GM12878 (cell line): ENCODE data around the gene GPR17. TPM values are rescaled to one million over a fixed set of nuclear protein-coding genes. Genes with fewer than 3 reads are reported as not detected.

Source experiments
- ATAC-seq: fragments of 200-7000 bp; cut with Tn5 transposase; 3 replicates; pipeline ENCODE4 v1.9.1; 2020; ENCODE audit warnings: mild to moderate bottlenecking, moderate library complexity
- BruUV-seq: library from RNA; stranded (reverse); fragments of 400-500 nt; replicated peaks from 2 replicates; lab custom pipeline; 2021; lab: Mats Ljungman, UMichigan
- CTCF ChIA-PET: fragments of 300-600 bp; sonication (Branson Sonifier 250); formaldehyde crosslinking; extraction: SDS; loops from one replicate; lab custom pipeline; 2021; ENCODE audit warnings: inconsistent platforms; lab: Yijun Ruan, JAX
- POLR2A ChIA-PET: fragments of 350-600 bp; formaldehyde crosslinking; extraction: SDS; loops from one replicate; lab custom pipeline; 2021; ENCODE audit warnings: inconsistent platforms; lab: Charles Lee
- RAD21 ChIA-PET: fragments of 300-600 bp; sonication (Branson Sonifier 250); formaldehyde crosslinking; loops from one replicate; lab custom pipeline; 2023; ENCODE audit warnings: antibody characterized with exemption; ENCODE audit not compliant: unreplicated experiment; lab: Charles Lee
- SMC1A ChIA-PET: fragments of 300-600 bp; sonication (Branson Sonifier 250); formaldehyde crosslinking; loops from one replicate; lab custom pipeline; 2023; ENCODE audit not compliant: unreplicated experiment, uncharacterized antibody; lab: Charles Lee
- DNase-seq: peaks from one replicate; pipeline ENCODE4 v3.0.0-alpha.2; 2011; ENCODE audit warnings: low read depth, low spot score
- FAIRE-seq: peaks from 3 replicates; lab custom pipeline; 2011; peaks lifted over from hg19 to GRCh38; lab: Jason Lieb, UNC
- H2AFZ ChIP-seq: 2 replicates; pipeline ENCODE4 v1.6.0; 2011; ENCODE audit warnings: low read depth, low read length, control low read depth; ENCODE audit not compliant: control insufficient read depth
- H3K27ac ChIP-seq: 2 replicates; pipeline ENCODE4 v1.5.1; 2011; ENCODE audit warnings: control low read depth; ENCODE audit not compliant: control insufficient read depth, insufficient read depth
- H3K27me3 ChIP-seq, 2 experiments: replicated peaks in 1 of 2; 2 replicates each; pipeline versions ENCODE4 v1.6.0 to v1.6.1; 2011; ENCODE audit warnings: low read length in 1 of 2; ENCODE audit not compliant: control insufficient read depth in 2 of 2, insufficient read depth in 2 of 2
- H3K36me3 ChIP-seq, 2 experiments: 2 replicates each; pipeline ENCODE4 v1.5.1; 2011; ENCODE audit warnings: low read length in 1 of 2; ENCODE audit not compliant: control insufficient read depth in 2 of 2, insufficient read depth in 2 of 2
- H3K4me1 ChIP-seq: 2 replicates; pipeline ENCODE4 v1.6.1; 2011; ENCODE audit warnings: mild to moderate bottlenecking, low read length, moderate library complexity, mixed read lengths; ENCODE audit not compliant: control insufficient read depth, insufficient read depth
- H3K4me2 ChIP-seq: 2 replicates; pipeline ENCODE4 v1.6.0; 2011; ENCODE audit warnings: control low read depth; ENCODE audit not compliant: control insufficient read depth, insufficient read depth
- H3K4me3 ChIP-seq: fragments of 200-600 bp; sonication (generic); 2 replicates; pipeline ENCODE4 v1.5.1; 2016
- H3K79me2 ChIP-seq: 2 replicates; pipeline ENCODE4 v1.6.0; 2011; ENCODE audit warnings: low read length; ENCODE audit not compliant: control insufficient read depth, insufficient read depth
- H3K9ac ChIP-seq: 2 replicates; pipeline ENCODE4 v1.8.0; 2011; ENCODE audit warnings: low read length, control low read depth, mixed read lengths; ENCODE audit not compliant: control insufficient read depth, insufficient read depth
- H3K9me3 ChIP-seq: replicated peaks from 3 replicates; pipeline ENCODE4 v1.5.1; 2011; ENCODE audit warnings: mild to moderate bottlenecking, low read length; ENCODE audit not compliant: control insufficient read depth, insufficient read depth
- H4K20me1 ChIP-seq: 2 replicates; pipeline ENCODE4 v1.6.0; 2011; ENCODE audit not compliant: control insufficient read depth, insufficient read depth
- EED ChIP-seq: sonication (generic); IDR thresholded peaks from 2 replicates; pipeline ENCODE4 v1.6.1; 2016; ENCODE audit warnings: antibody characterized with exemption, low read depth
- EZH2 ChIP-seq: IDR thresholded peaks from 2 replicates; pipeline ENCODE4 v1.6.1; 2012; ENCODE audit warnings: low read depth, mild to moderate bottlenecking, control low read depth, inconsistent platforms, low read length, borderline replicate concordance; ENCODE audit not compliant: control insufficient read depth
- GATAD2B ChIP-seq: fragments of 450-650 bp; conservative IDR thresholded peaks from 2 replicates; pipeline ENCODE4 v1.6.1; 2017; ENCODE audit warnings: low read depth, mild to moderate bottlenecking, moderate library complexity
- IKZF2 ChIP-seq, 2 experiments: fragments of 450-650 bp; IDR thresholded peaks; 2 replicates each; pipeline ENCODE4 v1.6.1; 2017; ENCODE audit warnings: mild to moderate bottlenecking in 2 of 2, moderate library complexity in 2 of 2
- KAT2A ChIP-seq: conservative IDR thresholded peaks from 2 replicates; pipeline ENCODE4 v1.6.1; 2011; ENCODE audit warnings: low read depth, low read length; ENCODE audit not compliant: control insufficient read depth
- MEF2B ChIP-seq: fragments of 450-650 bp; IDR thresholded peaks from 2 replicates; pipeline ENCODE4 v1.6.1; 2018; ENCODE audit warnings: mild to moderate bottlenecking, moderate library complexity; ENCODE audit not compliant: partially characterized antibody, poor library complexity, severe bottlenecking
- MYB ChIP-seq: fragments of 150-350 bp; IDR thresholded peaks from 2 replicates; pipeline ENCODE4 v1.6.1; 2014; ENCODE audit warnings: mild to moderate bottlenecking, low read depth, low read length, borderline replicate concordance
- PBX3 ChIP-seq: IDR thresholded peaks from 2 replicates; pipeline ENCODE4 v1.6.1; 2011; ENCODE audit warnings: mild to moderate bottlenecking, low read depth, low read length, moderate library complexity; ENCODE audit not compliant: insufficient replicate concordance
- POU2F2 ChIP-seq: IDR thresholded peaks from 3 replicates; pipeline ENCODE4 v1.6.1; 2011; ENCODE audit warnings: low read depth, mild to moderate bottlenecking, low read length, borderline replicate concordance
- SIN3A ChIP-seq: IDR thresholded peaks from 2 replicates; pipeline ENCODE4 v1.6.1; 2012; ENCODE audit warnings: low read depth, low read length, improper control_type of control experiment
- SMAD1 ChIP-seq: fragments of 450-650 bp; IDR thresholded peaks from 2 replicates; pipeline ENCODE4 v1.6.1; 2018; ENCODE audit warnings: mild to moderate bottlenecking, low read depth; ENCODE audit not compliant: partially characterized antibody
- SPI1 ChIP-seq: IDR thresholded peaks from 2 replicates; pipeline ENCODE4 v1.6.1; 2011; ENCODE audit warnings: low read depth, mild to moderate bottlenecking, low read length, moderate library complexity, borderline replicate concordance; ENCODE audit not compliant: insufficient read depth
- WGBS: methylation state at CpG from one replicate; pipeline ENCODE4 v1.1.6; 2016; ENCODE audit warnings: low lambda C conversion rate; ENCODE audit not compliant: insufficient replicate concordance, insufficient coverage; ENCODE audit errors: missing lambda C conversion rate; 5-methylcytosine and 5-hydroxymethylcytosine counted together
- in situ Hi-C: fragments of 300-500 bp; cut with MboI; formaldehyde crosslinking; loops from 9 replicates; pipeline ENCODE4 v1.14.3; 2018; ENCODE audit warnings: mixed read lengths
- intact Hi-C: fragments of 100-400 bp; cut with micrococcal nuclease; formaldehyde crosslinking; loops from one replicate; pipeline ENCODE4 v1.14.2; 2022; ENCODE audit not compliant: unreplicated experiment
- polyA plus RNA-seq, 11 experiments: library from polyadenylated mRNA; depleted of rRNA in 4 of 11; unstranded in 6 of 11; stranded (reverse) in 5 of 11; fragments of >200 nt; fragmentation: Nextera tagmentation in 4 of 11; fragmentation: Illumina TruSeq in 1 of 11; extraction: Ambion mirVana in 4 of 11; extraction: Trizol in 1 of 11; gene quantifications; 1 replicate in 1 of 11; 2 replicates in 10 of 11; pipeline versions ENCODE4 v1.2.1 to v1.2.3, GENCODE V29; 2011 to 2016; ENCODE audit warnings: inconsistent platforms in 2 of 11, missing spikeins in 2 of 11, low read depth in 1 of 11
- total RNA-seq, 4 experiments: library from RNA; depleted of rRNA in 3 of 4; stranded (reverse); fragments of >200 nt in 3 of 4; fragmentation: Illumina TruSeq in 1 of 4; extraction: Trizol in 1 of 4; gene quantifications; 2 replicates each; pipeline versions ENCODE4 v1.2.1 to v1.2.3, GENCODE V29; 2013 to 2021

Gene GPR17
- total and polyA plus RNA-seq, 10 of the 15 experiments (the other 5 are each of a cell fraction or from before 2014, with no cell fraction given) = not detected

GRCh38 chr2:127636248-127637235 is 9.4 kb upstream of the GPR17 start:
- H3K79me2 ChIP-seq = no peaks in the 10 kb centered on the region
- H2AFZ ChIP-seq = no peak overlapping the region
- in situ Hi-C loops (no loop called here), intact Hi-C loops (loop anchor here (5.0 kb wide), 1 partner anchor 39 kb away; no protein-coding TSS in a partner anchor)
- BruUV-seq = no TSS peak
- H3K9me3 ChIP-seq = no peaks in the 10 kb centered on the region
- no peaks in the 10 kb centered on the region for H3K36me3 ChIP-seq
- DNase-seq (no peak), ATAC-seq (no peak), FAIRE-seq (no peak)
- SMC1A ChIA-PET = no interaction called here
- CTCF ChIA-PET = interaction anchor here (0.5 kb wide), 1 partner anchor 61 kb away, joined by 3 read pairs; no protein-coding TSS in a partner anchor
- TF ChIP-seq POU2F2 (no peak), KAT2A (no peak), EZH2 (no peak), PBX3 (no peak), SPI1 (no peak), MYB (no peak), MEF2B (no peak), SIN3A (no peak), IKZF2 (IDR thresholded peaks at IDR 0.05) (no peak), EED (no peak), SMAD1 (no peak), GATAD2B (no peak)
- no peak overlapping the region for H3K27ac ChIP-seq
- H3K27me3 ChIP-seq = no peaks in the 10 kb centered on the region
- no peaks in the 10 kb centered on the region for H4K20me1 ChIP-seq
- H3K4me1 ChIP-seq = peaks cover 17% of the 10 kb centered on the region
- H3K4me2 ChIP-seq = no peak overlapping the region
- WGBS = 83% methylated on average over 31 of the region's 33 CpGs
- no peak overlapping the region for H3K4me3 ChIP-seq
- POLR2A ChIA-PET = interaction anchor here (0.5 kb wide), 1 partner anchor 317 kb away, joined by 4 read pairs; no protein-coding TSS in a partner anchor
- RAD21 ChIA-PET = no interaction called here
- no peak overlapping the region for H3K9ac ChIP-seq
